Mesenchymal stem cell (in vitro differentiated cells and primary cell): Measurements from ENCODE around the gene PLEKHG4B.

ENCODE experiments used
- DNase-seq: peaks from one replicate; pipeline ENCODE4 v3.0.0-alpha.2; 2013
- H2AFZ ChIP-seq: one replicate; pipeline ENCODE4 v1.6.1; 2013; ENCODE audit warnings: low read depth, mild to moderate bottlenecking, control low read depth, inconsistent platforms, low read length, moderate library complexity
- H2AK5ac ChIP-seq: 2 replicates; pipeline ENCODE4 v1.6.1; 2013; ENCODE audit warnings: low read length, moderate library complexity, mild to moderate bottlenecking, inconsistent platforms; ENCODE audit not compliant: severe bottlenecking
- H2BK120ac ChIP-seq: one replicate; pipeline ENCODE4 v1.6.1; 2013; ENCODE audit warnings: low read depth, mild to moderate bottlenecking, inconsistent platforms, low read length, moderate library complexity
- H2BK12ac ChIP-seq, 2 experiments: one replicate each; pipeline ENCODE4 v1.6.1; 2013; ENCODE audit warnings: inconsistent platforms in 2 of 2, low read length in 2 of 2, mild to moderate bottlenecking in 2 of 2, moderate library complexity in 2 of 2, control low read depth in 1 of 2
- H2BK15ac ChIP-seq: one replicate; pipeline ENCODE4 v1.6.1; 2013; ENCODE audit warnings: mild to moderate bottlenecking, low read depth, inconsistent platforms; ENCODE audit not compliant: poor library complexity, severe bottlenecking
- H2BK5ac ChIP-seq: 2 replicates; pipeline ENCODE4 v1.6.1; 2013; ENCODE audit warnings: low read depth, mild to moderate bottlenecking, low read length, control low read depth, inconsistent platforms; ENCODE audit not compliant: poor library complexity, severe bottlenecking
- H3K14ac ChIP-seq, 2 experiments: one replicate each; pipeline ENCODE4 v1.6.1; 2013; ENCODE audit warnings: inconsistent platforms in 2 of 2, low read length in 2 of 2, control low read depth in 1 of 2, mild to moderate bottlenecking in 1 of 2, moderate library complexity in 1 of 2
- H3K18ac ChIP-seq, 2 experiments: one replicate each; pipeline ENCODE4 v1.6.1; 2013; ENCODE audit warnings: inconsistent platforms in 2 of 2, low read length in 2 of 2, control low read depth in 1 of 2, low read depth in 1 of 2, mild to moderate bottlenecking in 1 of 2
- H3K23ac ChIP-seq, 2 experiments: one replicate each; pipeline ENCODE4 v1.6.1; 2013; ENCODE audit warnings: inconsistent platforms in 2 of 2, low read length in 2 of 2, mild to moderate bottlenecking in 2 of 2, moderate library complexity in 2 of 2, control low read depth in 1 of 2
- H3K27ac ChIP-seq: 2 replicates; pipeline ENCODE4 v1.5.1; 2013; ENCODE audit warnings: mild to moderate bottlenecking, moderate library complexity, low read length, control low read depth, inconsistent platforms; ENCODE audit not compliant: poor library complexity, severe bottlenecking
- H3K27me3 ChIP-seq, 2 experiments: 2 replicates each; pipeline versions ENCODE4 v1.6.1 to v1.7.0; 2013; ENCODE audit warnings: low read length in 2 of 2, mild to moderate bottlenecking in 2 of 2, moderate library complexity in 2 of 2, control low read depth in 1 of 2, inconsistent platforms in 1 of 2; ENCODE audit not compliant: control insufficient read depth in 1 of 2, insufficient read depth in 1 of 2
- H3K36me3 ChIP-seq, 2 experiments: 2 replicates each; pipeline versions ENCODE4 v1.6.1 to v1.7.0; 2013; ENCODE audit warnings: low read length in 2 of 2, control low read depth in 1 of 2, inconsistent platforms in 1 of 2, low read depth in 1 of 2, mild to moderate bottlenecking in 1 of 2; ENCODE audit not compliant: insufficient read depth in 2 of 2, control insufficient read depth in 1 of 2
- H3K4ac ChIP-seq, 2 experiments: one replicate each; pipeline ENCODE4 v1.6.1; 2013; ENCODE audit warnings: inconsistent platforms in 2 of 2, low read length in 2 of 2, mild to moderate bottlenecking in 2 of 2, moderate library complexity in 2 of 2, control low read depth in 1 of 2, low read depth in 1 of 2
- H3K4me1 ChIP-seq: 2 replicates; pipeline ENCODE4 v1.6.1; 2013; ENCODE audit warnings: low read depth, low read length, control low read depth; ENCODE audit not compliant: control insufficient read depth, insufficient read depth
- H3K4me2 ChIP-seq: 2 replicates; pipeline ENCODE4 v1.6.1; 2013; ENCODE audit warnings: low read length, mild to moderate bottlenecking, inconsistent platforms; ENCODE audit not compliant: poor library complexity, severe bottlenecking
- H3K4me3 ChIP-seq, 2 experiments: 2 replicates each; pipeline versions ENCODE4 v1.5.1 to v1.7.0; 2013; ENCODE audit warnings: low read length in 2 of 2, mild to moderate bottlenecking in 2 of 2, control low read depth in 1 of 2, low read depth in 1 of 2; ENCODE audit not compliant: insufficient read depth in 1 of 2
- H3K79me1 ChIP-seq: replicated peaks from 2 replicates; pipeline ENCODE4 v1.6.1; 2013; ENCODE audit warnings: mild to moderate bottlenecking, control low read depth, low read length, inconsistent platforms; ENCODE audit not compliant: poor library complexity, severe bottlenecking
- H3K9ac ChIP-seq: 2 replicates; pipeline ENCODE4 v1.7.0; 2013; ENCODE audit warnings: mild to moderate bottlenecking, low read length, moderate library complexity
- H3K9me3 ChIP-seq: 2 replicates; pipeline ENCODE4 v1.7.0; 2013; ENCODE audit warnings: mild to moderate bottlenecking, low read length; ENCODE audit not compliant: control insufficient read depth
- H4K8ac ChIP-seq: one replicate; pipeline ENCODE4 v1.6.1; 2013; ENCODE audit warnings: inconsistent platforms, mild to moderate bottlenecking, low read length, moderate library complexity
- H4K91ac ChIP-seq: one replicate; pipeline ENCODE4 v1.6.1; 2013; ENCODE audit warnings: mild to moderate bottlenecking, low read length, inconsistent platforms
- WGBS: methylation state at CpG from one replicate; pipeline ENCODE4 v1.1.7; 2013; ENCODE audit warnings: mixed read lengths; 5-methylcytosine and 5-hydroxymethylcytosine counted together

The PLEKHG4B gene

GRCh38 chr5:90590-91547 is 1.1 kb upstream of the PLEKHG4B start:
- Histone ChIP-seq H2AK5ac (no peak overlapping the region), H3K4me1 (peaks cover 15% of the 10 kb centered on the region), H2BK15ac (no peak overlapping the region), H4K8ac (no peak overlapping the region), H3K36me3 (no peaks in the 10 kb centered on the region), H3K4me2 (no peak overlapping the region), H3K4ac (no peak overlapping the region), H3K27ac (no peak overlapping the region), H3K23ac (no peak overlapping the region), H2BK120ac (no peak overlapping the region), H3K18ac (no peak overlapping the region), H2BK5ac (no peak overlapping the region), H3K79me1 (no peaks in the 10 kb centered on the region), H3K27me3 (peaks cover 80 to 89% of the 10 kb centered on the region in 2 experiments), H3K14ac (no peak overlapping the region), H2AFZ (no peak overlapping the region), H3K9me3 (no peaks in the 10 kb centered on the region), H3K9ac (no peak overlapping the region), H2BK12ac (no peak overlapping the region), H3K4me3 (no peak overlapping the region), H4K91ac (no peak overlapping the region)
- no peak for DNase-seq
- WGBS = 70% methylated on average over 18 of the region's 18 CpGs

GRCh38 chr5:92401-93220 is 643 bp downstream of the PLEKHG4B start:
- 7% methylated on average over 14 of the region's 37 CpGs for WGBS
- DNase-seq = no peak
- H3K27ac ChIP-seq = no peak overlapping the region
- H2BK15ac ChIP-seq = no peak overlapping the region
- H3K23ac ChIP-seq = no peak overlapping the region
- H2AFZ ChIP-seq = no peak overlapping the region
- H3K27me3 ChIP-seq = peaks cover 86 to 92% of the 10 kb centered on the region in 2 experiments
- H2BK5ac ChIP-seq = no peak overlapping the region
- H3K4me3 ChIP-seq = no peak overlapping the region
- no peak overlapping the region for H2AK5ac ChIP-seq
- no peak overlapping the region for H3K4ac ChIP-seq
- no peaks in the 10 kb centered on the region for H3K79me1 ChIP-seq
- no peak overlapping the region for H2BK12ac ChIP-seq
- no peaks in the 10 kb centered on the region for H3K36me3 ChIP-seq
- H3K4me1 ChIP-seq = peaks cover 15% of the 10 kb centered on the region
- H2BK120ac ChIP-seq = no peak overlapping the region
- no peak overlapping the region for H4K91ac ChIP-seq
- no peak overlapping the region for H4K8ac ChIP-seq
- no peak overlapping the region for H3K14ac ChIP-seq
- H3K9me3 ChIP-seq = no peaks in the 10 kb centered on the region
- H3K18ac ChIP-seq = no peak overlapping the region
- H3K4me2 ChIP-seq = no peak overlapping the region
- H3K9ac ChIP-seq = no peak overlapping the region

- H3K4me2 ChIP-seq = no peak overlapping the region
- no peak overlapping the region for H2BK5ac ChIP-seq
- H3K9me3 ChIP-seq = no peaks in the 10 kb centered on the region
- H3K14ac ChIP-seq = no peak overlapping the region
- no peak overlapping the region for H3K9ac ChIP-seq
- H3K4ac ChIP-seq = no peak overlapping the region
- H3K4me3 ChIP-seq = no peak overlapping the region
- H2BK12ac ChIP-seq = no peak overlapping the region
- WGBS = 88% methylated on average over 15 of the region's 15 CpGs
- H2BK120ac ChIP-seq = no peak overlapping the region
- peaks cover 86 to 88% of the 10 kb centered on the region in 2 experiments for H3K27me3 ChIP-seq
- no peak overlapping the region for H2AK5ac ChIP-seq
- H2BK15ac ChIP-seq = no peak overlapping the region
- H4K91ac ChIP-seq = no peak overlapping the region
- no peak overlapping the region for H2AFZ ChIP-seq
- H4K8ac ChIP-seq = no peak overlapping the region
- DNase-seq = no peak
- H3K23ac ChIP-seq = no peak overlapping the region
- H3K79me1 ChIP-seq = no peaks in the 10 kb centered on the region
- no peaks in the 10 kb centered on the region for H3K36me3 ChIP-seq
- peaks cover 15% of the 10 kb centered on the region for H3K4me1 ChIP-seq
- H3K27ac ChIP-seq = no peak overlapping the region
- H3K18ac ChIP-seq = no peak overlapping the region
Measured at GRCh38 chr5:93221-93980, 1.4 kb downstream of the PLEKHG4B start.
